CD4-positive, alpha-beta T cell treated with Interleukin-4 for 4 hours (primary cell): ENCODE results near the gene RPL35A.
A peak's percentile ranks its signal among the peaks of the same experiment; 100 is the strongest.
"Not testable (repeated sequence)": the region's sequence is repeated elsewhere in the genome, so short reads cannot be mapped to it uniquely, and the experiment has no call there.

ENCODE experiments used
- DNase-seq: peaks from one replicate; pipeline ENCODE4 v3.0.0-alpha.2; 2020

Gene RPL35A

DNA sequence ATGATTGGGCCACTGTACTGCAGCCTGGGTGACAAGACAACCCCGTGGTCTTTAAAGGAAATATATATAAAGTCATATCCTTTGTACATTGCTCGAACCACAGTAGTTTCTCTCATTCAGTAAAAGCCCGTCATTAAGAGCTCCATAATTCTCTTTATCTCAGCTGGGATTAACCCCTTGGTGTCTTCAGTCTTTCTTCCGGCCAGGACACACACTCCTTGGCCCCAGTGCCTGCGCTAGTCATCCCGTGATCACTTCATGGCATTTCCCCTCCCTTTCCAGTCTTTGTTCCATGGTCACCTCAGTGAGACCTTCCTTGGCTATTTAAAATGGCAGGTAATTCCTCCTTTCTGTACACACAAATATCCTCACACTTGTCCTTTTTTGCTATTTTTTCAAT lies 3.3 kb downstream of the RPL35A start:
- no peak for DNase-seq

DNA sequence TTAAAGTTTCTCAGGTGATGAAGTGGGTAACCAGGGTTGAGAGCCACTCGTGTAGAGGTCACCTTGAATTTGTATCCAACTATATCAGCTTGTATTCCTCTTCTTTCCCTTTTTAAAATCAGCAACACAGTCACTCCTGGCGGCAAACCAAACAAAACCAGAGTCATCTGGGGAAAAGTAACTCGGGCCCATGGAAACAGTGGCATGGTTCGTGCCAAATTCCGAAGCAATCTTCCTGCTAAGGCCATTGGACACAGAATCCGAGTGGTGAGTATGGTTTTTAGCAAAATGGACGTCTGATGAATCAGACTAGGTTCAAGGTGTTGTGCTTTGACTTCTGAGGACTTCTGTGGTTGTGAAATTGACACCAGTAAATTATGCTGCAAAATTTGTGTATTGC lies 3.9 kb downstream of the RPL35A start:
- no peak for DNase-seq

DNA sequence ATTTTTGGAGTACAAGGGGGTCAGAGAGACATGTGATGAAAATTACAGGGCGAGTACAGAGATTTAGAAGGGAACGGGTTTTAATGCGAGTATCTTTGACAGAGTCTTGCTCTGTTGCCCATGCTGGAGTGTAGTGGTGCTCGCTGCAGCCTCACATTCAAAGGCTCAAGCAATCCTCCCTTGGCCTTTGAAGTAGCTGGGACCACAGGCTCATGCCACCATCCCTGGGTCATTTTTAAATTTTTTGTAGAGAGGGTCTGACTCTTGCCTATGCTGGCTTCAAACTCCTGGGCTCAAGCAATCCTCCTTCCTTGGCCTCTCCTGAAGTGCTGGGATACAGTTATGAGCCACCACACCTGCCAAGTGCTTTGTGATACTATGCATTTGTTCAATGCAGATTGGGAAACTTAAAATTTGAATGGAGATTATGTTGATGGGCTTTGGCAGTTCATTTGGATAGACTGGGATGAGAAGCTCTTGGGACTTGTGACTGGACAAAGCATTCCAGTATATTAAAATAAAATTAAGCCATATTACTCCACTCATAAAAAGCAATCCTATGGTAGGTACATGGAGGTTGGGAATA lies 6.0 kb downstream of the RPL35A start:
- DNase-seq, result no peak

GRCh38 chr3:197956626-197956988 lies 6.6 kb downstream of the RPL35A start:
- DNase-seq, result no peak

- no peak for DNase-seq
Measured at GRCh38 chr3:197957790-197958133, 7.8 kb downstream of the RPL35A start.

- no peak for DNase-seq
Measured at GRCh38 chr3:197958346-197958745, 8.4 kb downstream of the RPL35A start.

GRCh38 chr3:197958848-197959247 lies 8.9 kb downstream of the RPL35A start:
- DNase-seq, result not testable (repeated sequence)

DNA sequence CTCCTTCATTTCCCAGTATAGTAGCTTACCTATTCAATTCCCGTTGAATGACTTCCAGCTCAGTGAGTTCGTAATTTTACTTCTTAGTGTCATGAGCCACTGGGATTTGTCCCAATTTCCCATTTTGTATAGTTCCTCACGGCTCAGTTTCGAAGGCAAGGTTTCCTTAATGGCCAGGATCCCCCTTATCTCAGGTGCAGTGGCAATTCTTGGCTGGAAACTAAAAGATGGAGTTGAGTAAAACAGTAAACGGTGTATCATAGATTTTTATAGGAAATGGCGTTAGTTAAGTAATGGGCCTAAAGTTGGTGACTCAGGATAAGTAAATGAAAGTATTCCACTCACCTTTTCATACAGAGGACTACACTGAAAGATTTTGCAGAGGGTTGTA lies 9.5 kb downstream of the RPL35A start:
- DNase-seq, result no peak

GRCh38 chr3:197959891-197960693 lies 10.1 kb downstream of the RPL35A start, which contains the start of gene LMLN:
TSS of gene LMLN (plus strand) at chr3:197960217. CDS start at chr3:197960246, 29 bp downstream.
- peak; percentile 95 for DNase-seq

DNA sequence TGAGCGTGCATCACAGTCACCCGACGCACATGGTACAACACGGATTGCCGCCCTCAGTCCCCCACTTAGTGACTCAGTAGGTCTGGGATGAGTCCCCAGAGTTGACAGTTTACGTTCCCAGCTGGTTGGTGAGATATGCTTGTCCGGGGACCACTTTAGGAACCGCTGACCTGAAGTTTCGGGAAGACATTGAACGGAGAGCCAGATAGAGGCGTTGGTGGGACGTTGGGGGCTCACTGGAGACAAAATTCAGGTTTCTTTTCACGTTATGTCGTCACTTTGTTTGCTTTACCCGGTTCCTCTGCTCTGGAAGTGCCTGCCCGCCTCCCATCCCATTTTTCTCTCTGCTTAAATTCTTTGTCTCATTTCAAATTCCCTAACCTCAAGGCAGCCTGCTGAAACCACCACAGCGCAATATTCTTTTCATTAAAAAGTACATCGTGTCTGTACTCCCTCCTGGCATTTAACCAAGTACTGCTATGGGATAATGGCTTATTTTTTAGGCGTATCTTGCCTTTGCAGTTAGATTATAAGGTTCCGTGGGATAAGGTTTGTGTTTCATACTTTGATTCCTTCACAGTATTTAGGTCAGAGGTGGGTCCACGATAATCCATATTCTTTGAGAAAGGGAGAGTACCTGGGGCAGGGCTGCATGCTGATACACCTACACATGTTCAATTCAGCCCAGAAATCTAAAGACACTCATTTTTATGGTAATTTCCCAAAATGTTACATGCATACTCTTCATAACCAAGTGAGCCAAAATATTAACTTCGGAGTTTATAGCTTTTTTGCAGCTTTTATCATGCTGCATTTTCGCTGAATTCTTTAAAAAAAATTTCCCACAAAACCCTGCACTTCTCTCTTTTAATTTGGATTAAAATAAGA lies 10.9 kb downstream of the RPL35A start:
- DNase-seq, result no peak

DNA sequence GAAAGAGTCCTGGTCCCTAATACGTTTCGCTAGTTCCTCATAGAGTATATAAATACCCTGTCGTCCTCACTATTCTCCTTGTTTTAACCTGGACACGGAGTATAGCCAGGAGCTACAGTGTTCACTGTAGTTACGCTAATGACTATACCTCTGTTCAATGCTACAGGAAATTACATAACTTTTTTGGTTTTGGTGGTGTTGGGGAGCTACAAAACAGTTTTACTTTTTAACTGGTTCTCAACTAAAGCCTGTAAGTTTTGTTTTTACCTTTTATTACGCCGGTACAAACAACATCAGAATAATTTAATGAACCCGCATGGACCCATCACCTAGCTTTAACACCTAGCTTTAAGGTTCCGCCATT lies 11.6 kb downstream of the RPL35A start:
- DNase-seq, result peak; percentile 18

DNA sequence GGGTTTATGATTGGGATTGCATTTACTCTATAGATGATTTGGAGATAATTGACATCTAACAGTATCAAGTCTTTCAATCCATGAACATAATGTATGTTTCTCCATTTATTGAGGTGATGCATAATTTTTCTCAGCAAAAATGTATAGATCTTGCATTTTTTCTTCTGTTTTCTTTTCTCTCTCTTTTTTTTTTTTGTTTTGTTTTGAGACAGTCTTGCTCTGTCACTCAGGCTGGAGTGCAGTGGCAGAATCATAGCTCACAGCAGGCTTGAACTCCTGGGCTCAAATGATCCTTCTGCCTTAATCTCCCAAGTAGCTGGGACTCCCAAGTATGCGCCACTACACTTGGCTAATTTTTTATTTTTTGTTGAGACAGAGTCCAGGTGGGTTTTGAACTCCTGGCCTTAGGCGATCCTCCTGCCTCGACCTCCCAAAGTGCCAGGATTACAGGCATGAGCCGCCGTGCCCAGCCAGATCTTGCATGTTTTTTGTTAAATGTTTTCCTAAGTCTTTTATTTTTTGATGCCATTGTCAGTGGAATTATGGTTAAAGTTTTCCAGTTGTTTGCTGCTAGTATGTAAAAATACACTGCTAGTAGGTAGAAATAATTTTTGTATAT lies 13.1 kb downstream of the RPL35A start:
- no peak for DNase-seq

- not testable (repeated sequence) for DNase-seq
Measured at GRCh38 chr3:197967337-197967989, 17.5 kb downstream of the RPL35A start.

DNA sequence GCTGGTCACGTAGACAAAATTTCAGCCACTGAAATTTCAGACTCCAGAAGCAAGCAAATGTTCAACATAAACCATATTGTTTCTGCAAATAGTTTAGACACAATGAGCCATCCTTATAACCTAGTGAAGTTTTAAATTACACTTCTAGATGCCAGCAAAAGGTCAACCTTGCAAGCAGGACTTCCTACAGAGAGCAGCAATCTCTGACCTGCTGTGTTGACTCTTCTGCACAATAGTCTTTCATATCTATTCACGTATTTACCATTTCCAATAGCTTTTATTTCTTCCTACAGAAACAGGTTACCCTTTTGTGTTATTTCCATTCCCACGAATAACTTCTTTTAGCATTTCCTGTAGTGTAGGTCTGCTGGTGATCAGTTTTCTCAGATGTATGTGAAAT lies 20.6 kb downstream of the RPL35A start:
- DNase-seq, result no peak

DNA sequence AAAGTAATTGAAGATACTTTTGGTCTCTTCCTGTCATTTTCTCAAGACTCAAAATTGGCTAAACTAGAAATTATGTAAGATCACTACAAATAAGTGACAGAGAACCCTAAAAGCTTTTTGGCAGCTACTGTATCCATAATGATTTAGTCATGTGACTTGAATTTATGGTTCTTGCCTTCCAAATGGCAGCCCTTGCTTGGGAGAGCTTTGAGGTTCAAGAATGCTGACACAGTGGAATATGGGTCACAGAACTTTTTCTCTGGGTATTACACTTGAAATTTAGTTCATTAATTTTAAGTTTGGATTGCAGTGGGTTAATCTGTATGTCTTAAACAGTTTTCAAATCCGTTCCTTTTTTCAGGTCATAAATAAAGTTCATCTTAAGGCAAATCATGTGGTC lies 24.0 kb downstream of the RPL35A start:
- DNase-seq, result no peak

GRCh38 chr3:197975311-197975710 lies 25.3 kb downstream of the RPL35A start:
- no peak for DNase-seq

- no peak for DNase-seq
Measured at GRCh38 chr3:197983076-197983475, 33.1 kb downstream of the RPL35A start.

DNA sequence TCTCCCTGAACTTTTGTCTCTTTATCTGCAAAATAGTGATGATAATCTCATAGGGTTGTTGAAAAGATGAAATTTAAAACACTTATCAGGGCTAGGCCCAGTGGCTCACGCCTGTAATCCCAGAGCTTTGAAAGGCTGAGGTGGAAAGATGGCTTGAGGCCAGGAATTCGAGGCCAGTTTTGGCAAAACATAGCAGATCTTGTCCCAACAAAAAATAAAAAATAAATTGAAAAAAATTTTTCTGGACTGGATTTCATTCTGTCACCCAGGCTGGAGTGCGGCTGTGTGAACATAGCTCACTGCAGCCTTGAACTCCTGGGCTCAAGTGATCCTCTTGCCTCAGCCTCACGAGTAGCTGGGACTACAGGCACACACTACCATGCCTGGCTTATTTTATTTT lies 39.7 kb downstream of the RPL35A start:
- no peak for DNase-seq

DNA sequence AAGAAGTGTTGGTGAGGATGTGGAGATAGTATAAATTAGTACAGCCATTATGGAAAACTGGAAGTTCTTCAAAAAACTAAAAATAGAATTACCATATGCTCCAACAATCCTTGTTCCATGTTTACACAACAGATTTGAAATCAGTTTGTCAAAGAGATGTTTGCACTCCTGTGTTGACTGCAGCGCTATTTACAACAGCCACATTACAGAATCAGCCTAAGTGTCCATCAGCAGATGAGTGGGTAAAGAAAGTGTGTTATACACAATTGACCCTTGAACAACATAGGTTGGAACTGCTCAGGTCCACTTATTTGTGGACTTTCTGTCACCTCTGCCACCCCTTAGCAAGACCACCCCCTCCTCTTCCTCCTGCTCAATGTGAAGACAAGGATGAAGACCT lies 44.7 kb downstream of the RPL35A start:
- no peak for DNase-seq

- no peak for DNase-seq
Measured at GRCh38 chr3:197996855-197997254, 46.9 kb downstream of the RPL35A start.

- no peak for DNase-seq
Measured at GRCh38 chr3:197997936-197998335, 47.9 kb downstream of the RPL35A start.
